Testis (tissue), 3 donors: Measurements from ENCODE around the gene TFAP2A. TPM values are rescaled to one million over a fixed set of nuclear protein-coding genes. Genes with fewer than 3 reads are reported as not detected.
A peak's percentile ranks its signal among the peaks of the same experiment; 100 is the strongest.

Experiments used
- DNase-seq: peaks from one replicate; pipeline ENCODE4 v3.0.0-alpha.2; 2019
- H3K27ac ChIP-seq, 2 donors: fragments of 200-600 bp; sonication (generic); one replicate each; pipeline ENCODE4 v1.5.1; 2019
- H3K27me3 ChIP-seq: fragments of 200-600 bp; sonication (generic); one replicate; pipeline ENCODE4 v1.5.1; 2019
- H3K36me3 ChIP-seq: fragments of 200-600 bp; sonication (generic); one replicate; pipeline ENCODE4 v1.5.1; 2017; ENCODE audit warnings: low read depth; ENCODE audit errors: missing control alignments
- H3K4me1 ChIP-seq: fragments of 200-600 bp; sonication (generic); one replicate; pipeline ENCODE4 v1.5.1; 2019
- H3K4me3 ChIP-seq, 2 donors: fragments of 200-600 bp; sonication (generic); one replicate each; pipeline ENCODE4 v1.5.1; 2017 to 2019
- H3K9me3 ChIP-seq: fragments of 200-600 bp; sonication (generic); one replicate; pipeline ENCODE4 v1.5.1; 2017
- POLR2A ChIP-seq: fragments of 450-650 bp; IDR thresholded peaks from one replicate; pipeline ENCODE4 v1.6.1; 2017; ENCODE audit warnings: antibody characterized with exemption, mild to moderate bottlenecking, moderate library complexity
- WGBS, 2 donors: methylation state at CpG; one replicate each; pipeline ENCODE4 v1.1.5; 2018; 5-methylcytosine and 5-hydroxymethylcytosine counted together
- intact Hi-C: fragments of 100-400 bp; cut with DNase I; formaldehyde crosslinking; loops from one replicate; pipeline ENCODE4 v1.15.1; 2023; ENCODE audit warnings: low total_unique reads
- polyA plus RNA-seq: library from polyadenylated mRNA; stranded (reverse); fragments of 350-450 nt; fragmentation: Illumina TruSeq; extraction: RNeasy Lipid Tissue Mini Kit (QIAGEN cat#74804); gene quantifications from one replicate; pipeline ENCODE4 v1.2.3, GENCODE V29; 2014; ENCODE audit warnings: low read depth, low replicate concordance; ENCODE audit not compliant: insufficient read depth
- total RNA-seq, 2 donors: library from RNA; depleted of rRNA; stranded (reverse); fragments of >200 nt; gene quantifications; one replicate each; pipeline ENCODE4 v1.2.3, GENCODE V29; 2016
- TF ChIP-seq, protein P1 (sequence below), 3 experiments: fragments of 450-650 bp in 2 of 3; fragments of 200-600 bp in 1 of 3; sonication (generic) in 1 of 3; IDR thresholded peaks; one replicate each; pipeline ENCODE4 v1.5.1; 2016 to 2019; ENCODE audit warnings: antibody characterized with exemption in 3 of 3, mild to moderate bottlenecking in 2 of 3, moderate library complexity in 1 of 3

The TFAP2A gene
- total and polyA plus RNA-seq, 3 donors from 2014 or later = 2.7 to 4.8 (median 3.3) TPM

DNA sequence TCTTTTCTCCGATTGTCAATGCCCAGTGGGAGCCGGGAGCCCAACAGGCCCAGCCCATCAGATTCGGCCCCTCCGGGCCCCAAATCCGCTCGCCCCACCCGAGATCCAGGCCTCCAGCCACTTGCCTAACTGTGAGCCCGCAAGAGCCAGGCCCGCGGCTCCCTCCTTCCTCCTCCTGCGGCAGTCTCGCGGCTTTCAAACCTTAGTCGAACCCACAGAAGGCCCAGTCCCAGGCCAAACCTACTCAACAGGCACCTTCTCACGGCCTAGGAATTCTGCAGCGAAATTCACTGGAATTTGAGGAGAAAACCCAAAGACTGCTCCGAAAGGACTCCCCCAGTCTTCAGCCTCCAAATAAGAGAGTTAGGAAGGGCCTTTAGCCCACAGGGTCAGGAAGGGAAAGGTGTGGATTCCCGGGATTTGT, 2.8 kb upstream of the TFAP2A start:
- no peak overlapping the region for H3K27ac ChIP-seq
- H3K27me3 ChIP-seq = no peaks in the 10 kb centered on the region
- H3K36me3 ChIP-seq = no peaks in the 10 kb centered on the region
- 26 to 27% methylated on average over 14 to 18 of the region's 18 CpGs for WGBS, 2 donors
- H3K9me3 ChIP-seq = no peaks in the 10 kb centered on the region
- peaks cover 18% of the 10 kb centered on the region for H3K4me1 ChIP-seq
- TF ChIP-seq, protein P1, sequence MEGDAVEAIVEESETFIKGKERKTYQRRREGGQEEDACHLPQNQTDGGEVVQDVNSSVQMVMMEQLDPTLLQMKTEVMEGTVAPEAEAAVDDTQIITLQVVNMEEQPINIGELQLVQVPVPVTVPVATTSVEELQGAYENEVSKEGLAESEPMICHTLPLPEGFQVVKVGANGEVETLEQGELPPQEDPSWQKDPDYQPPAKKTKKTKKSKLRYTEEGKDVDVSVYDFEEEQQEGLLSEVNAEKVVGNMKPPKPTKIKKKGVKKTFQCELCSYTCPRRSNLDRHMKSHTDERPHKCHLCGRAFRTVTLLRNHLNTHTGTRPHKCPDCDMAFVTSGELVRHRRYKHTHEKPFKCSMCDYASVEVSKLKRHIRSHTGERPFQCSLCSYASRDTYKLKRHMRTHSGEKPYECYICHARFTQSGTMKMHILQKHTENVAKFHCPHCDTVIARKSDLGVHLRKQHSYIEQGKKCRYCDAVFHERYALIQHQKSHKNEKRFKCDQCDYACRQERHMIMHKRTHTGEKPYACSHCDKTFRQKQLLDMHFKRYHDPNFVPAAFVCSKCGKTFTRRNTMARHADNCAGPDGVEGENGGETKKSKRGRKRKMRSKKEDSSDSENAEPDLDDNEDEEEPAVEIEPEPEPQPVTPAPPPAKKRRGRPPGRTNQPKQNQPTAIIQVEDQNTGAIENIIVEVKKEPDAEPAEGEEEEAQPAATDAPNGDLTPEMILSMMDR (IDR thresholded peaks at IDR 0.05) = no peak
- no peak for TF ChIP-seq POLR2A
- no peak for DNase-seq
- intact Hi-C loops = no loop called here
- no peak overlapping the region for H3K4me3 ChIP-seq

DNA sequence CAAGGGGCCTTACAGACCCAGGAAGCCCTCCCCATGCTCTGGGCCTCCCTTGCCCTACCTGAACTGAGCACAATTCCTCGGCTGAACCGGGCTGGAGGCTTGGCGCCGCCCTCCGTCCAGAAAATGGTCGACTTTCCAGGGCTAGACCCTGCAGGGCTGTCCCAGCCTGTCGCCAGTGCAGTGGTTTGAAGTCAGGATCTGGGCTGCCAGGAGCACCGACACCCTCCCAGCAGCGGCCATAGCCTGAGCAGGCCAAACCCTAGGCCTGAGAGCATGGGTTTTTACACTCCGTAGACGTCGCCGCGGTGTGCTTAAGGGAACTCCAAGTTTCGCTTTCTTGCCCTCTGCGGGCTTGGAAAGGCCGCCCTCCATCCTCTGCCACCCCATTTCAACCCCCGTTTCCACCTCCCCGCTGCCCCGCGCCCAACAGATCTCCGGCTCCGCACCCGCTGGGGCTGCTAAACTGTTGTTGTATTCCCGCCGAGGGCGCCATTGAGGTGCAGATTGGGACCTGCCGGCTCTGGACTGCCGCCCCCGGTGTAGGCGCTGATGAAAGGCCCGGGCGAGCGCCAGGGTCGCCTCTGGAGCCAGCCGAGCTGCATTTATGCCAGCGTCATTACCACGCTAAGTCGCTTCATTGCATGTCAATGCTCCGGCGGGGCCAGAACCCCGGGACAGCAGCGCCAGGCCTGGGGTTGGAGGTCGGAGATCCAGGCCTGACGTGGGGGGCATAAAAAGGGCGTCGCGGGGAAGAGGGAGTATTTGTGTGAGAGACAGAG, 2.2 kb upstream of the TFAP2A start:
- H3K4me1 ChIP-seq = peaks cover 18% of the 10 kb centered on the region
- 5 to 7% methylated on average over 30 to 45 of the region's 48 CpGs for WGBS, 2 donors
- DNase-seq = no peak
- H3K9me3 ChIP-seq = no peaks in the 10 kb centered on the region
- no peak overlapping the region for H3K27ac ChIP-seq
- H3K27me3 ChIP-seq = no peaks in the 10 kb centered on the region
- H3K4me3 ChIP-seq = peak overlapping the region in 1 of 2 donors; percentile 17
- TF ChIP-seq, protein P1 (IDR thresholded peaks at IDR 0.05) = no peak
- no peak for TF ChIP-seq POLR2A
- H3K36me3 ChIP-seq = no peaks in the 10 kb centered on the region
- intact Hi-C loops = no loop called here

DNA sequence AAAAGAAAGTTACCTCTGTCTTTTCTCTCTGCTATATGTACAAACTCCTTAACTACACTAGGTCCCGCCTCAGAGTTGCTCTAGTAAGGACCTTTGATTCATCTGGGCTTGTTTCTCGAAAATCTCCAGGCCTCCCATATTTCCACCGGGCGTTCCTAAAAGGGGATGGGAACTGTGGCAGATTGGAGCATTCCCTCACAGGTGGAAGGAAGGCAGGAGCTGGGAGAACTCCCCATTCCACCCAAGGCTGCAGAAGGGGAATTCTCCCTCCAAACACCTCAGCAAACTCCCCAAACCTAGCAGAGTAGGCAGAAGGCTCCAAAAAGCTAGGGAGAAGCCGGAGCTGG, 1.6 kb upstream of the TFAP2A start:
- Histone ChIP-seq H3K9me3 (no peaks in the 10 kb centered on the region), H3K27me3 (no peaks in the 10 kb centered on the region), H3K36me3 (no peaks in the 10 kb centered on the region), H3K27ac (no peak overlapping the region), H3K4me1 (peaks cover 18% of the 10 kb centered on the region), H3K4me3 (no peak overlapping the region)
- intact Hi-C loops = no loop called here
- 12 to 22% methylated on average over 5 of the region's 5 CpGs for WGBS, 2 donors
- no peak for DNase-seq
- TF ChIP-seq POLR2A = no peak
- TF ChIP-seq, protein P1 (IDR thresholded peaks at IDR 0.05) = no peak

DNA sequence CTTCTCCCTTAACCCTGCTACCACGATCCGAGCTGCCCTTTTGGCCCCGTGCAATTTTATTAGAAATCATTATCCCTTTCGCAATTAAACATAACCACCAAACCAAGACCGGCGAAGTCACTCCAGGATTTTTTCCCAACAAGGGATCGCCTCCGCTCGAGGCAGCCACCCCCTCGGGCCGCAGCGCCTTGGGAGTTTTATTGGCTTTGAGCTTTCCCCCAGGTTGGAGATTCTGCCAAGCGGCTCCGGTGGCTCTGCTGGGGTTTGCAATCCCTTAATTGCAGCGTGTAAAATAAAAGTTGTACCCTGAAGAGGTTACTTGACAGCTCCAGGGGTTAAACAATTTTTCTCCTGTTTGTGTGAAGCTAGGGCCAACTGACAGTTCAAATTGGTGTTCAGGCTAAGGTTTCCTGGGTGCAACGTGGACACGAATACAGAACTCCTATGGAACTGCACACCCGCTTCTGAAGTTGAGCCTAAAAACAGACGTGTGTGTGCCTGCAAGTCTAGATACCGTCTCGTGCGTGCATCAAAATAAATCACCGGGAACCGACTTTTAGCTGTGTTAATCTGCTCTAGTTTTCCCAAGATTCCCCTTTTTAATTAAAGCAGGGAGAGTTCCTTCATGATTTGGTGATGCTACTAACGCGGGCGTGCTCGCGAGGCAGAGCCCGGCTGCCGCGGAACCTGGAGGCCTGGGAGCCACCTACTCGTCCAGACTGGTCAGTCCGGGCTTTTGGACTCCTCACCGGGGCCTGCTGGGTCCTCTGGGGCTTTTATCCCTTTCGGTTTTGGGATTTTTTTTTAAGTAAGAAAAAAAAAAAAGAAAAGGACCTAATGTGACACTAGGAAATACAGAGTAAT, 975 bp upstream of the TFAP2A start:
- no peak overlapping the region for H3K27ac ChIP-seq
- DNase-seq = no peak
- peaks cover 24% of the 10 kb centered on the region for H3K4me1 ChIP-seq
- H3K9me3 ChIP-seq = no peaks in the 10 kb centered on the region
- intact Hi-C loops = no loop called here
- no peak for TF ChIP-seq POLR2A
- TF ChIP-seq, protein P1 (IDR thresholded peaks at IDR 0.05) = no peak
- H3K36me3 ChIP-seq = no peaks in the 10 kb centered on the region
- no peaks in the 10 kb centered on the region for H3K27me3 ChIP-seq
- H3K4me3 ChIP-seq = no peak overlapping the region
- WGBS, 2 donors = 6 to 10% methylated on average over 36 of the region's 36 CpGs
